Psoas muscle (tissue), 8 donors: ENCODE data around the gene CARTPT. TPM values are rescaled to one million over a fixed set of nuclear protein-coding genes. Genes with fewer than 3 reads are reported as not detected.

Experiments used
- ATAC-seq, 4 donors: fragments of 200-7000 bp; cut with Tn5 transposase; one replicate each; pipeline ENCODE4 v1.9.1; 2020; ENCODE audit warnings: moderate library complexity in 3 of 4, mild to moderate bottlenecking in 2 of 4
- DNase-seq, 2 donors: peaks; one replicate each; pipeline ENCODE4 v3.0.0-alpha.2; 2020
- H3K27ac ChIP-seq: fragments of 200-600 bp; one replicate; pipeline ENCODE4 v1.8.0; 2022
- H3K27me3 ChIP-seq, 3 donors: fragments of 200-600 bp in 1 of 3; one replicate each; pipeline versions ENCODE4 v1.6.1 to v1.8.0; 2013 to 2022; ENCODE audit warnings: low read length in 2 of 3, mild to moderate bottlenecking in 2 of 3, moderate library complexity in 1 of 3; ENCODE audit not compliant: insufficient read depth in 3 of 3
- H3K36me3 ChIP-seq, 2 donors: fragments of 200-600 bp in 1 of 2; one replicate each; pipeline versions ENCODE4 v1.6.1 to v1.8.0; 2013 to 2022; ENCODE audit warnings: low read depth in 1 of 2, mild to moderate bottlenecking in 1 of 2, moderate library complexity in 1 of 2; ENCODE audit not compliant: insufficient read depth in 1 of 2
- H3K4me1 ChIP-seq: fragments of 200-600 bp; one replicate; pipeline ENCODE4 v1.8.0; 2022
- H3K4me3 ChIP-seq: fragments of 200-600 bp; one replicate; pipeline ENCODE4 v1.8.0; 2022; ENCODE audit warnings: mild to moderate bottlenecking
- H3K9me3 ChIP-seq: fragments of 200-600 bp; one replicate; pipeline ENCODE4 v1.8.0; 2022
- CTCF ChIP-seq: fragments of 200-600 bp; IDR thresholded peaks from one replicate; pipeline ENCODE4 v1.8.0; 2022; ENCODE audit warnings: antibody characterized with exemption
- WGBS, 3 donors: extraction: QIAGEN DNeasy Blood & Tissue Kit; methylation state at CpG; one replicate each; pipeline versions ENCODE4 v1.1.6 to v1.1.7; 2013; 5-methylcytosine and 5-hydroxymethylcytosine counted together
- intact Hi-C, 2 donors: fragments of 100-400 bp; cut with DNase I; formaldehyde crosslinking; loops; one replicate each; pipeline versions ENCODE4 v1.11.0 to v1.14.2; 2022
- polyA plus RNA-seq, 3 donors: library from polyadenylated mRNA; stranded (reverse); fragments of 200-250 nt; gene quantifications; one replicate each; pipeline ENCODE4 v1.2.3, GENCODE V29; 2013
- total RNA-seq, 4 donors: library from RNA; stranded (reverse); fragmentation: NEBNext Ultra II Directional in 2 of 4; extraction: Animal tissue kit (Norgen Biotek cat#: 25700) in 2 of 4; gene quantifications; one replicate each; pipeline versions ENCODE4 v1.2.1 to v1.2.4, GENCODE V29; 2021 to 2023
- donor health status: healthy with polysubstance abuse.
- donor health status: DM: no; HTN: no; CAD: no; lungs with moderate emphysema.
- donor health status: Bipolar disorder and iron deficiency.
- donor health status: healthy.
- donor health status: DM: yes; HTN: yes; CAD: no.
- donor health status: DM: no; HTN: no; CAD: no.
- donor health status: DM: no; HTN: no; CAD: no.
- donor health status: DM: yes; HTN: yes; CAD: no.

Gene CARTPT
- total and polyA plus RNA-seq, 7 donors: not detected

- no peak overlapping the region for H3K4me3 ChIP-seq
- no peaks in the 10 kb centered on the region for H3K36me3 ChIP-seq
- H3K4me1 ChIP-seq: no peaks in the 10 kb centered on the region
- WGBS, 3 donors: 66 to 84% (median 82%) methylated on average over 2 of the region's 2 CpGs
- DNase-seq (no peak), ATAC-seq (no peak)
- no peak overlapping the region for H3K27ac ChIP-seq
- H3K9me3 ChIP-seq: no peaks in the 10 kb centered on the region
- TF ChIP-seq CTCF: no peak
- intact Hi-C loops: no loop called here
- H3K27me3 ChIP-seq: peaks cover 0 to 13% (median 2%) of the 10 kb centered on the region in 3 donors
Measured at GRCh38 chr5:71727978-71728377, 8.9 kb downstream of the CARTPT start.

GRCh38 chr5:71731015-71731414, 11.9 kb downstream of the CARTPT start:
- H3K27me3 ChIP-seq: peaks cover 0 to 11% (median 2%) of the 10 kb centered on the region in 3 donors
- no peak for TF ChIP-seq CTCF
- H3K9me3 ChIP-seq: no peaks in the 10 kb centered on the region
- H3K36me3 ChIP-seq: no peaks in the 10 kb centered on the region
- no peaks in the 10 kb centered on the region for H3K4me1 ChIP-seq
- DNase-seq (no peak), ATAC-seq (no peak)
- H3K4me3 ChIP-seq: no peak overlapping the region
- intact Hi-C loops: no loop called here
- H3K27ac ChIP-seq: no peak overlapping the region

- DNase-seq (no peak), ATAC-seq (no peak)
- WGBS, 3 donors: 12 to 42% (median 28%) methylated on average over 1 of the region's 1 CpG
- no peak overlapping the region for H3K27ac ChIP-seq
- no peak for TF ChIP-seq CTCF
- H3K4me3 ChIP-seq: no peak overlapping the region
- H3K27me3 ChIP-seq: peaks cover 0 to 4% (median 2%) of the 10 kb centered on the region in 3 donors
- intact Hi-C loops: no loop called here
- no peaks in the 10 kb centered on the region for H3K9me3 ChIP-seq
- no peaks in the 10 kb centered on the region for H3K36me3 ChIP-seq
- no peaks in the 10 kb centered on the region for H3K4me1 ChIP-seq
Measured at GRCh38 chr5:71732011-71732410, 12.9 kb downstream of the CARTPT start.

- Histone ChIP-seq H3K4me1 (no peaks in the 10 kb centered on the region), H3K4me3 (no peak overlapping the region), H3K36me3 (no peaks in the 10 kb centered on the region), H3K9me3 (no peaks in the 10 kb centered on the region), H3K27me3 (peaks cover 0 to under 1% (median 0%) of the 10 kb centered on the region in 3 donors), H3K27ac (no peak overlapping the region)
- no peak for ATAC-seq
- no peak for TF ChIP-seq CTCF
- intact Hi-C loops: no loop called here
- DNase-seq: no peak
Measured at GRCh38 chr5:71734141-71734540, 15.1 kb downstream of the CARTPT start.

GRCh38 chr5:71737931-71738539, 19.0 kb downstream of the CARTPT start:
- ATAC-seq: no peak
- Histone ChIP-seq H3K9me3 (no peaks in the 10 kb centered on the region), H3K27ac (no peak overlapping the region), H3K36me3 (no peaks in the 10 kb centered on the region), H3K27me3 (no peaks in the 10 kb centered on the region), H3K4me3 (no peak overlapping the region), H3K4me1 (no peaks in the 10 kb centered on the region)
- WGBS, 3 donors: 85% methylated on average over 7 of the region's 7 CpGs
- DNase-seq: no peak
- TF ChIP-seq CTCF: no peak
- intact Hi-C loops: no loop called here
